Osteoblast (primary cell): ENCODE data around the gene PCDHGA1. TPM values are rescaled to one million over a fixed set of nuclear protein-coding genes. Genes with fewer than 3 reads are reported as not detected.

Experiments
- DNase-seq: peaks from one replicate; pipeline ENCODE4 v3.0.0; 2011; ENCODE audit warnings: low spot score, mixed read lengths; ENCODE audit not compliant: insufficient read length; ENCODE audit errors: missing footprints
- H2AFZ ChIP-seq: 2 replicates; pipeline ENCODE4 v1.6.0; 2011; ENCODE audit warnings: mild to moderate bottlenecking, low read length
- H3K27ac ChIP-seq: 2 replicates; pipeline ENCODE4 v1.5.1; 2011; ENCODE audit warnings: mild to moderate bottlenecking, low read depth, low read length, moderate library complexity
- H3K27me3 ChIP-seq: 2 replicates; pipeline ENCODE4 v1.6.0; 2012; ENCODE audit warnings: mild to moderate bottlenecking, control low read depth, inconsistent platforms, low read length, moderate library complexity; ENCODE audit not compliant: insufficient read depth
- H3K36me3 ChIP-seq: 2 replicates; pipeline ENCODE4 v1.5.1; 2011; ENCODE audit warnings: mild to moderate bottlenecking, low read length, control low read depth, moderate library complexity; ENCODE audit not compliant: insufficient read depth
- H3K4me1 ChIP-seq: 2 replicates; pipeline ENCODE4 v1.5.1; 2011; ENCODE audit warnings: mild to moderate bottlenecking, low read length, control low read depth, moderate library complexity; ENCODE audit not compliant: insufficient read depth
- H3K4me2 ChIP-seq: 2 replicates; pipeline ENCODE4 v1.6.0; 2011; ENCODE audit warnings: mild to moderate bottlenecking, low read length; ENCODE audit not compliant: insufficient read depth
- H3K4me3 ChIP-seq: fragments of 200-600 bp; sonication (generic); 3 replicates; pipeline ENCODE4 v1.5.1; 2012; ENCODE audit warnings: mild to moderate bottlenecking, low read length, inconsistent platforms; ENCODE audit not compliant: insufficient read depth
- H3K79me2 ChIP-seq: 2 replicates; pipeline ENCODE4 v1.6.0; 2012; ENCODE audit warnings: mild to moderate bottlenecking, low read length, control low read depth, inconsistent platforms; ENCODE audit not compliant: insufficient read depth
- H3K9me3 ChIP-seq: 2 replicates; pipeline ENCODE4 v1.5.1; 2011; ENCODE audit warnings: low read depth, low read length, control low read depth
- H4K20me1 ChIP-seq: 2 replicates; pipeline ENCODE4 v1.6.0; 2012; ENCODE audit warnings: mild to moderate bottlenecking, low read length, control low read depth; ENCODE audit not compliant: insufficient read depth
- CTCF ChIP-seq: IDR thresholded peaks from 2 replicates; pipeline ENCODE4 v1.5.1; 2011; ENCODE audit warnings: mild to moderate bottlenecking, low read depth, low read length, moderate library complexity; ENCODE audit errors: extremely low read depth
- total RNA-seq: library from RNA; depleted of rRNA; stranded (reverse); fragments of >200 nt; gene quantifications from 2 replicates; pipeline ENCODE4 v1.2.3, GENCODE V29; 2012

PCDHGA1 gene
- total RNA-seq, 1 donor, result 1.1 TPM

- peaks cover 76% of the 10 kb centered on the region for H3K4me1 ChIP-seq
- peak overlapping the region; percentile 96 for H3K27ac ChIP-seq
- H3K27me3 ChIP-seq, result no peaks in the 10 kb centered on the region
Observed at GRCh38 chr5:141511771-141512325, 181.5 kb downstream of the PCDHGA1 start.

GRCh38 chr5:141512390-141512910 is 182.1 kb downstream of the PCDHGA1 start:
- Histone ChIP-seq H3K4me3 (peak overlapping the region; percentile 75), H3K27me3 (no peaks in the 10 kb centered on the region), H3K79me2 (peaks cover 8% of the 10 kb centered on the region), H3K4me2 (peak overlapping the region; percentile 94), H4K20me1 (no peaks in the 10 kb centered on the region), H3K9me3 (no peaks in the 10 kb centered on the region), H3K27ac (peak overlapping the region; percentile 96), H2AFZ (no peak overlapping the region), H3K36me3 (peaks cover 22% of the 10 kb centered on the region), H3K4me1 (peaks cover 76% of the 10 kb centered on the region)
- peak; percentile 79 for TF ChIP-seq CTCF
- DNase-seq, result peak; percentile 88

More at GRCh38 chr5:141511771-141512325, 181.5 kb downstream of the PCDHGA1 start:
- peaks cover 8% of the 10 kb centered on the region for H3K79me2 ChIP-seq
- no peaks in the 10 kb centered on the region for H3K9me3 ChIP-seq
- H3K4me2 ChIP-seq, result peak overlapping the region; percentile 94
- DNase-seq, result no peak
- peaks cover 21% of the 10 kb centered on the region for H3K36me3 ChIP-seq
- H4K20me1 ChIP-seq, result no peaks in the 10 kb centered on the region
- H3K4me3 ChIP-seq, result no peak overlapping the region
- H2AFZ ChIP-seq, result no peak overlapping the region
- TF ChIP-seq CTCF, result no peak

GRCh38 chr5:141512911-141513626 is 182.8 kb downstream of the PCDHGA1 start:
- H3K4me3 ChIP-seq, result peak overlapping the region; percentile 75
- peak overlapping the region; percentile 94 for H3K4me2 ChIP-seq
- no peak for TF ChIP-seq CTCF
- peak; percentile 92 for DNase-seq
- peak overlapping the region; percentile 96 for H3K27ac ChIP-seq
- no peaks in the 10 kb centered on the region for H4K20me1 ChIP-seq
- H3K27me3 ChIP-seq, result no peaks in the 10 kb centered on the region
- H3K36me3 ChIP-seq, result peaks cover 22% of the 10 kb centered on the region
- peaks cover 8% of the 10 kb centered on the region for H3K79me2 ChIP-seq
- peaks cover 74% of the 10 kb centered on the region for H3K4me1 ChIP-seq
- no peaks in the 10 kb centered on the region for H3K9me3 ChIP-seq
- H2AFZ ChIP-seq, result peak overlapping the region; percentile 40
